AG04450 (cell line): ENCODE measurements around the gene B9D2. TPM values are rescaled to one million over a fixed set of nuclear protein-coding genes. Genes with fewer than 3 reads are reported as not detected.

Source experiments
- CTCF ChIA-PET: fragments of 300-600, 350-600 bp; formaldehyde crosslinking; extraction: SDS; loops from one replicate; lab custom pipeline; 2022; ENCODE audit warnings: antibody characterized with exemption, inconsistent platforms; lab: Charles Lee
- POLR2A ChIA-PET: fragments of 350-600 bp; formaldehyde crosslinking; extraction: SDS; loops from one replicate; lab custom pipeline; 2021; ENCODE audit warnings: antibody characterized with exemption, inconsistent platforms; lab: Yijun Ruan, JAX
- DNase-seq: peaks from one replicate; pipeline ENCODE4 v3.0.0-alpha.2; 2011; ENCODE audit warnings: low read depth, low spot score
- H3K27ac ChIP-seq: one replicate; pipeline ENCODE4 v1.5.1; 2012; ENCODE audit warnings: low read depth, low read length, control low read depth
- H3K27me3 ChIP-seq: one replicate; pipeline ENCODE4 v1.6.0; 2012; ENCODE audit warnings: low read length; ENCODE audit not compliant: control insufficient read depth, insufficient read depth
- H3K4me3 ChIP-seq: 2 replicates; pipeline ENCODE4 v1.5.1; 2011; ENCODE audit warnings: mild to moderate bottlenecking, low read depth, low read length, control low read depth
- H3K9me3 ChIP-seq: 2 replicates; pipeline ENCODE4 v1.5.1; 2012; ENCODE audit warnings: low read length; ENCODE audit not compliant: control insufficient read depth, insufficient read depth
- polyA plus RNA-seq: library from polyadenylated mRNA; depleted of rRNA; stranded (reverse); fragments of >200 nt; gene quantifications from 2 replicates; pipeline ENCODE4 v1.2.3, GENCODE V29; 2011
- TF ChIP-seq, protein P1 (sequence below): IDR thresholded peaks from 2 replicates; pipeline ENCODE4 v1.5.1; 2011; ENCODE audit warnings: low read depth, low read length, control low read depth, inconsistent platforms

Gene B9D2
- polyA plus RNA-seq, 1 experiment: 3.9 TPM

DNA sequence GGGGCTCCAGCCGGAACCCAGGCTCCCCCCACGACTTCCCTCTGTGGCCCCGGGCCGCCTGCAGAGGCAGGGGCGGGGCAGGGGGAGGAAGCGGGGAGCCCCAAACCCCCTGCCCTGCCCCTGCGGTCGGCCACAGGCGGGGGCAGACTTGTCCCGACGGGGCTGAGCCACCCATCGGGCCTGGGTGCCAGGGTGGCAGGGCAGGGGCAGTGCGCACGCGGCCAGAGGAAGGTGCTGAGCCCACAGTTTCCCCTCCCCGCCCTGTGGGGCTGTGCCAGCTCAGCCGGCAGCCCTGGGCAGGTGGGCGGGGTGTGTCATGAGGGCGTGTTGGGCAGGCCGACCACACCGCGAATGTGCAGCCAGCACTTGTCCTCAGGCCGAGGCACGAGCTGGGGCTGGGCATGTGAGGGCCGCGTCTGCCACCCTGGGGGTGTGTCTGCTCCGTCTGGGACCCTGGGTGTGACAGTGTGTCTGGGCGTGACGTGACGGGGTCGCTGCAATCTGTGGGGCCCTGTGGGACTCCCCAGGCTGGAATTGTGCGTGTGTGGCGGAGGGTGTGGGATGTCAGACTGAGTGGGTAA is 36.3 kb downstream of the B9D2 start:
- no peaks in the 10 kb centered on the region for H3K27me3 ChIP-seq
- no peak for DNase-seq
- TF ChIP-seq, protein P1, sequence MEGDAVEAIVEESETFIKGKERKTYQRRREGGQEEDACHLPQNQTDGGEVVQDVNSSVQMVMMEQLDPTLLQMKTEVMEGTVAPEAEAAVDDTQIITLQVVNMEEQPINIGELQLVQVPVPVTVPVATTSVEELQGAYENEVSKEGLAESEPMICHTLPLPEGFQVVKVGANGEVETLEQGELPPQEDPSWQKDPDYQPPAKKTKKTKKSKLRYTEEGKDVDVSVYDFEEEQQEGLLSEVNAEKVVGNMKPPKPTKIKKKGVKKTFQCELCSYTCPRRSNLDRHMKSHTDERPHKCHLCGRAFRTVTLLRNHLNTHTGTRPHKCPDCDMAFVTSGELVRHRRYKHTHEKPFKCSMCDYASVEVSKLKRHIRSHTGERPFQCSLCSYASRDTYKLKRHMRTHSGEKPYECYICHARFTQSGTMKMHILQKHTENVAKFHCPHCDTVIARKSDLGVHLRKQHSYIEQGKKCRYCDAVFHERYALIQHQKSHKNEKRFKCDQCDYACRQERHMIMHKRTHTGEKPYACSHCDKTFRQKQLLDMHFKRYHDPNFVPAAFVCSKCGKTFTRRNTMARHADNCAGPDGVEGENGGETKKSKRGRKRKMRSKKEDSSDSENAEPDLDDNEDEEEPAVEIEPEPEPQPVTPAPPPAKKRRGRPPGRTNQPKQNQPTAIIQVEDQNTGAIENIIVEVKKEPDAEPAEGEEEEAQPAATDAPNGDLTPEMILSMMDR: no peak
- POLR2A ChIA-PET: interaction anchor here (0.9 to 1.1 kb wide), 2 partner anchors 23 to 104 kb away, joined by 3 to 4 read pairs; no protein-coding TSS in a partner anchor
- no peak overlapping the region for H3K4me3 ChIP-seq
- H3K27ac ChIP-seq: peak overlapping the region; percentile 68
- no peaks in the 10 kb centered on the region; the same call in 1 of the 2 replicates for H3K9me3 ChIP-seq
- CTCF ChIA-PET: interaction anchor here (0.6 kb wide), 2 partner anchors 10 to 693 kb away, joined by 3 to 4 read pairs; no protein-coding TSS in a partner anchor

DNA sequence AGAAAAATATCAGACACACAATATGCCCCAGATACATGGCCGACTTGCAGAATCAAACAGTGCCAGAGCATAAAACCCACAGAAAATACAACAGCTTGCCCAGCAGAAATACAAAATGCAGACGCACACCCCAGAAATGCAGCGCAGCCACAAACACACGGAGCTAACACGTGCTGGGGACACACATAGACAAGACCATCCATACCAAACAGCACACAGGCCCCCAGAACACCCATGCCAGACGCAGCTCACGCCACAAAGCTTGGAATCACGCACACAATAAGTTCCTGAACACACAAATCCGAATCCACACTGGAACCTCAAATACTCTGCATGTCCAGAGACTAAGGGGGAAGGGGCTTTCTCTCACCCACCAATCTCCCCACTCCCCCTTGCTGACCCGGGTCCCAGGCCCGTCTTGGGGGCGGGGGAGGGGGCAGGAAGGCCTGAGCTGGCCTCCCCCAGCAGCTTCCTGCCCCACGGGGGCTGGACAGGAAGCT is 36.8 kb downstream of the B9D2 start:
- TF ChIP-seq, protein P1: no peak
- Histone ChIP-seq H3K27me3 (no peaks in the 10 kb centered on the region), H3K9me3 (no peaks in the 10 kb centered on the region; the same call in 1 of the 2 replicates), H3K27ac (peak overlapping the region; percentile 68), H3K4me3 (no peak overlapping the region)
- POLR2A ChIA-PET: interaction anchor here (0.9 kb wide), 1 partner anchor 24 kb away, joined by 3 read pairs; no protein-coding TSS in a partner anchor
- DNase-seq: no peak
- CTCF ChIA-PET: interaction anchor here (0.6 kb wide), 2 partner anchors 11 to 692 kb away, joined by 3 to 4 read pairs; no protein-coding TSS in a partner anchor

DNA sequence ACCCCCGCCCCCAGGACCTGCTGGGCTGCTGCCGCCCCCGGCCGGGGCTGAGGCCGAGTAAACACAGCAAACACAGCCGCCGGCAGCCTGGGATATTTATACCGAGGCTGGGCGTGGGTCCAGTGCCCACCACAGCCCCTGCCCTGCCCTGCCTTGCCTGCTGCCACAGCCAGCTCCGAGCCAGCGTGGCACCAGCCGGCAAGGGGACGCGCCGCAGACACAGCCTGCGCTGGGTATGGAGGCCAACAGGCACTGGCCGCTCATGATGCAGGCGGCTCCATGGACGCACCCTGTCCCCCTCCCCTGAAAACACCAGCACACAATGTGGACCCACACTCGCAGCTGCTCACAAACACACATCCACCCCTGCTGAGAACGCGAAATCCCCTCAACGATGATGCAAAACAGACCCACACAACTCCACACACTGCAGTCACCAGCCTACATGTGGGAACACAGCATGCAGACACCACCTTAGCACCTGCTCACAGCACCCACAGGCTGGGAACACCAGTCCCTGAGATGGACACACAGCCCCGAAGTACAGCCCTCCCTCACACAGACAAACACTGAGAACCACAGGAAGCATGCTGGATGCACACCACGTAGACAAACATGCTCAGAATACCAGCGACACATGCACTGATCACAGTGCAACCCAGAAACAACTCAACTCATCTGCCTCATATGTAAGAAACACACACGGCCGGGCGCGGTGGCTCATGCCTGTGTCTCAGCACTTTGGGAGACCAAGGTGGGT is 37.8 kb downstream of the B9D2 start:
- H3K9me3 ChIP-seq: no peaks in the 10 kb centered on the region; the same call in 1 of the 2 replicates
- H3K27ac ChIP-seq: peak overlapping the region; percentile 100
- no peaks in the 10 kb centered on the region for H3K27me3 ChIP-seq
- TF ChIP-seq, protein P1: no peak
- POLR2A ChIA-PET: interaction anchor here (0.9 to 4.9 kb wide), 2 partner anchors 26 to 40 kb away, joined by 7 to 43 read pairs; partner anchors contain the start of gene TGFB1
- DNase-seq: no peak
- peak overlapping the region; percentile 12; the same call in 1 of the 2 replicates for H3K4me3 ChIP-seq
- CTCF ChIA-PET: interaction anchor here (1.0 kb wide), 1 partner anchor 27 kb away, joined by 3 read pairs; no protein-coding TSS in a partner anchor

DNA sequence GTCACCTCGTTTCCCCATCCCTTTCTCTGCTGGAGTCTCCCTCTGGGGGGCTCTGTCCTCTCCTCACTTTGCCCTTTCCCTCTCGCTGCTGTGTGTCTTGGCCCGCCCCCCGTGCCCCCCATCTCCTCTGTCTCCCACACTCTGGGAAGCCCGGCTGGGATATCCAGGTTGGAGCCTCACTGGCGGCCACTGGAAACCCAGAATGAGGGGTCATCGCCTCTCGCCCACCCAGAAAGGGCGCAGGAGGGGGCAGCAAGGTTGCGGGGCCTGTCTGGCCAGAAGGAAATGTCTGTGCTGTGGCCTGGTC is 38.4 kb downstream of the B9D2 start:
- Histone ChIP-seq H3K27ac (peak overlapping the region; percentile 100), H3K9me3 (no peaks in the 10 kb centered on the region; the same call in 1 of the 2 replicates), H3K4me3 (peak overlapping the region; percentile 12; the same call in 1 of the 2 replicates), H3K27me3 (no peaks in the 10 kb centered on the region)
- ChIA-PET POLR2A (interaction anchor here (0.6 to 4.9 kb wide), 3 partner anchors 27 to 40 kb away, joined by 5 to 43 read pairs (median 7); partner anchors contain the start of gene TGFB1), CTCF (interaction anchor here (0.6 to 1.0 kb wide), 2 partner anchors 27 to 1892 kb away, joined by 3 to 4 read pairs; no protein-coding TSS in a partner anchor)
- DNase-seq: no peak
- TF ChIP-seq, protein P1: no peak
